Lower lobe of right lung (tissue), 2 donors: ENCODE measurements around the gene CYTH1. TPM values are rescaled to one million over a fixed set of nuclear protein-coding genes. Genes with fewer than 3 reads are reported as not detected.
A peak's percentile ranks its signal among the peaks of the same experiment; 100 is the strongest.

ENCODE experiments used
- ATAC-seq, 2 donors: fragments of 200-7000 bp; cut with Tn5 transposase; one replicate each; pipeline ENCODE4 v1.9.1; 2020 to 2022; ENCODE audit warnings: mild to moderate bottlenecking in 2 of 2, moderate library complexity in 2 of 2
- DNase-seq: peaks from one replicate; pipeline ENCODE4 v3.0.0-alpha.2; 2020
- H3K27ac ChIP-seq: fragments of 200-600 bp; one replicate; pipeline ENCODE4 v1.8.0; 2022
- H3K27me3 ChIP-seq: fragments of 200-600 bp; one replicate; pipeline ENCODE4 v1.8.0; 2022; ENCODE audit warnings: low read depth
- H3K36me3 ChIP-seq: fragments of 200-600 bp; one replicate; pipeline ENCODE4 v1.8.0; 2022; ENCODE audit warnings: mild to moderate bottlenecking
- H3K4me1 ChIP-seq: fragments of 200-600 bp; one replicate; pipeline ENCODE4 v1.8.0; 2022
- H3K4me3 ChIP-seq: fragments of 200-600 bp; one replicate; pipeline ENCODE4 v1.8.0; 2022; ENCODE audit warnings: mild to moderate bottlenecking
- H3K9me3 ChIP-seq: fragments of 200-600 bp; one replicate; pipeline ENCODE4 v1.8.0; 2022
- intact Hi-C: fragments of 100-400 bp; cut with DNase I; formaldehyde crosslinking; loops from one replicate; pipeline ENCODE4 v1.11.0; 2022
- total RNA-seq: library from RNA; stranded (reverse); fragmentation: NEBNext Ultra II Directional; extraction: Animal tissue kit (Norgen Biotek cat#: 25700); gene quantifications from one replicate; pipeline ENCODE4 v1.2.1, GENCODE V29; 2021
- TF ChIP-seq, protein P1 (sequence below): fragments of 200-600 bp; IDR thresholded peaks from one replicate; pipeline ENCODE4 v1.8.0; 2022; ENCODE audit warnings: antibody characterized with exemption, mild to moderate bottlenecking
- donor health status: DM: no; HTN: yes; CAD: no; lungs with severe emphysema.

CYTH1 gene
- total RNA-seq, 1 donor from 2014 or later, result 110 TPM

DNA sequence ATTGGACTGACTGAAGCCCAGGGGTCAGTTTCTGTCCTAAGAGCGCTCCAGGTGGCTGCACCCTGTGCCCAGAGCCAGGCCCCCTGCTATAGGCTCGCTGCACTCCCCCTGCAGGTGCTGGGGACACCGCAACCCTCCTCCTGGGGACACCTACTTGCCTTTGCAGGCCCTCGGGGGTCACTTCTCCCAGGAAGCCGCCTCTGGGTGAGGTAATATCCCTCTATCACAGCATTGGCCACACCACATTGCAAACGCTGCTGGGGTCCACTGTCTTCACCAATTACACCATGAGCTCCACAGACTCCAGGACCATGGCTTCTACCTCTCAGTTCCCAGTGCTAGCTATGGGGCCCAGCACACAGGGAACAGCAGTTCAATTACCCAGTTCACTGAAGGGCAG is 43.6 kb upstream of the CYTH1 start:
- H3K4me1 ChIP-seq, result peaks cover 10% of the 10 kb centered on the region
- ATAC-seq (no peak), DNase-seq (no peak)
- no peaks in the 10 kb centered on the region for H3K9me3 ChIP-seq
- no peak overlapping the region for H3K4me3 ChIP-seq
- intact Hi-C loops, result no loop called here
- H3K27ac ChIP-seq, result no peak overlapping the region
- TF ChIP-seq, protein P1, sequence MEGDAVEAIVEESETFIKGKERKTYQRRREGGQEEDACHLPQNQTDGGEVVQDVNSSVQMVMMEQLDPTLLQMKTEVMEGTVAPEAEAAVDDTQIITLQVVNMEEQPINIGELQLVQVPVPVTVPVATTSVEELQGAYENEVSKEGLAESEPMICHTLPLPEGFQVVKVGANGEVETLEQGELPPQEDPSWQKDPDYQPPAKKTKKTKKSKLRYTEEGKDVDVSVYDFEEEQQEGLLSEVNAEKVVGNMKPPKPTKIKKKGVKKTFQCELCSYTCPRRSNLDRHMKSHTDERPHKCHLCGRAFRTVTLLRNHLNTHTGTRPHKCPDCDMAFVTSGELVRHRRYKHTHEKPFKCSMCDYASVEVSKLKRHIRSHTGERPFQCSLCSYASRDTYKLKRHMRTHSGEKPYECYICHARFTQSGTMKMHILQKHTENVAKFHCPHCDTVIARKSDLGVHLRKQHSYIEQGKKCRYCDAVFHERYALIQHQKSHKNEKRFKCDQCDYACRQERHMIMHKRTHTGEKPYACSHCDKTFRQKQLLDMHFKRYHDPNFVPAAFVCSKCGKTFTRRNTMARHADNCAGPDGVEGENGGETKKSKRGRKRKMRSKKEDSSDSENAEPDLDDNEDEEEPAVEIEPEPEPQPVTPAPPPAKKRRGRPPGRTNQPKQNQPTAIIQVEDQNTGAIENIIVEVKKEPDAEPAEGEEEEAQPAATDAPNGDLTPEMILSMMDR, result no peak
- no peaks in the 10 kb centered on the region for H3K27me3 ChIP-seq
- H3K36me3 ChIP-seq, result peaks cover 100% of the 10 kb centered on the region

DNA sequence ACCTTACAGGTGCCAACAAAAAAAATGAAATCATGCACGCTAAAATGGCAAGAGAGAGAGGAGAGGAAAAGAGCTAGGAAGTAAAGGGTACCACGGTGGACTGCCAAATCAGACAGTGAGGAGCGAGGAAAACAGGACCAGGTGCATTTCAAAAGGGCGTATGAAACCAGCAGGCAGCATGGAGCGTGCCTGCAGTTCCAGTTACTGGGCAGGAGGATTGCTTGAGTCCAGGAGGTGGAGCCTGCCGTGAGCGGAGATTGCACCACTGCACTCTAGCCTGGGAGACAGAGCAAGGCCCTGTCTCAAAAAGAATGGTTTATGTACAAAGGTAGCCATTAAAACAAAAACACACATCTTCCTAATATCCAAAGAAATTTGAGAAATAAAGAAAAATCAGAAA is 42.2 kb upstream of the CYTH1 start:
- TF ChIP-seq, protein P1, result no peak
- H3K9me3 ChIP-seq, result no peaks in the 10 kb centered on the region
- H3K36me3 ChIP-seq, result peaks cover 100% of the 10 kb centered on the region
- intact Hi-C loops, result no loop called here
- peaks cover 17% of the 10 kb centered on the region for H3K4me1 ChIP-seq
- DNase-seq (no peak), ATAC-seq (no peak)
- H3K4me3 ChIP-seq, result no peak overlapping the region
- no peak overlapping the region for H3K27ac ChIP-seq
- H3K27me3 ChIP-seq, result no peaks in the 10 kb centered on the region

DNA sequence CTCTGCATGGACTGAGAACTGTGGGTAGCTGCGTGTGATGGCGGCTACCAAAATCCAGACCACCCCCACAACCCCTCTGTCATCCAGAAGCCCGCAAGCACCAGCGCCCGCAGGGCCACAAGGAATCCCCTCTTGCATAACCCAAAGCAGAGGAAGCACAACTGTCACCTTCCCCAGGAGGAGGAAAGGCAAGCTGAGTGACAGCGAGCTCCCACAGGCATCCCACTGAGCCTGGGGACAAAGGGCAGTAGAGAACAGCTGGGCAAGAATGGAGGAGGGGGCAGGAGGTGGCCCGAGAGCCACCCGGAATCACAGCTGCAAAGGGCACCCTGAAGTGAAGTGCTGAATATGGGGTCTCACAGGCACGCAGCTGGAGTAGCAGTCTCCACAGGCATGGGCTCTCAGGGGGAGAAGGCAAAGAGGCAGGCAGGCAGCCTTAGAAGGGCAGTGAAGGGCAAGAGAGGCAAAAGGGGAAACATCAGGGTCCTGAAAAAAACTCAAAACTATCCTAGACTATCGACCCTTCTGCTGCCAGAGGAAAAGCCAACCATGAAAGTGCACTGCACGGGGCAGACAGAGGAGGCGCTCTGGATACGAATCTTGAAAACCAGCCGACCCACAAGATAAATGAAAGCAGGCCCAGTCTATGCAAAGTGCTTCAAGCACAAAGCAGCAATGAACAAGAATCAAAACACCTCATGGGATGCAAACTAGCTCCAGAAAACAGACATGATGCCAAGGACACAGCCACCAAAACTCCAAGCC is 41.4 kb upstream of the CYTH1 start:
- H3K36me3 ChIP-seq, result peaks cover 100% of the 10 kb centered on the region
- DNase-seq (no peak), ATAC-seq (no peak)
- no peak overlapping the region for H3K4me3 ChIP-seq
- H3K27ac ChIP-seq, result no peak overlapping the region
- no peaks in the 10 kb centered on the region for H3K9me3 ChIP-seq
- peaks cover 22% of the 10 kb centered on the region for H3K4me1 ChIP-seq
- TF ChIP-seq, protein P1, result no peak
- no peaks in the 10 kb centered on the region for H3K27me3 ChIP-seq
- intact Hi-C loops, result no loop called here

DNA sequence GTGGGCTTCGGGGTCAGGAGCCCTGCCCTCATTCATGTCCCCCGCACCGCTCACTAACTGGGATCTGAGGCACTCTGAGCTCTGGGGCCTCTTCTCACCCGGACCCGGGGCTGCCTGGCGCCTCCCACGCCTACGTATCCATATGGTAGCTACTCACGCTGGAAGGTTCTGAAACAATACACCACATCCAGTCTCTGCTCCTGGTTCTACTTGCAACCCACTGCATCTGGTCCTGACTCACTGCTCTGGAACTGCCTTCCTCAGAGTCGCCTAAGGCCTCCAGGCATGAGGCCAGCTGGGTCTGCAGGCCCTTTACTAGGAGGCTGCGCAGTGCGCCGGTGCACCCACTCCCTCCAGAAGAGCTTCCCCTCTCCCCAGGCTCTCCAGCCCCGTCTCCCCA is 40.5 kb upstream of the CYTH1 start:
- H3K36me3 ChIP-seq, result peaks cover 100% of the 10 kb centered on the region
- peak; percentile 14 for DNase-seq
- TF ChIP-seq, protein P1, result no peak
- H3K4me3 ChIP-seq, result no peak overlapping the region
- no peaks in the 10 kb centered on the region for H3K9me3 ChIP-seq
- ATAC-seq, result no peak
- no peak overlapping the region for H3K27ac ChIP-seq
- no peaks in the 10 kb centered on the region for H3K27me3 ChIP-seq
- H3K4me1 ChIP-seq, result peaks cover 30% of the 10 kb centered on the region
- intact Hi-C loops, result no loop called here

DNA sequence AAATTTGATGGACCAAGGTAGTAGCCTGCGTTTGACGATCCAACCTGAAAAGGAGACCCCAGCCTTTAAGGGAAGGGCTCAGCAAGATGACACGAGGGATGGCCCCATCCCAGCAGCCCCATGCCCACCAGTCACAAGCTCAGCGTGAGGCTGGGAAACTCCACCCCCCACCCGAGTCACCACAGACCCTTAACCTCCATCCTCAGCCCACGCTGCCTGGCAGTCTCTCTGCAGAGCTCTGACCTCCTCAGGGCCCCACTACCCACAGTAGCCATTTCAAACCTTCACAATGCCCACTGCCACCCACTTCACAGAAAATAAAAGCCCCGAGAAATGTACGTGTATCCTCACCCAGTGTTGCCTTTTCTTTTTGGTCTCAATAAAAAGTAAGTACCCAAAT is 39.9 kb upstream of the CYTH1 start:
- Histone ChIP-seq H3K27ac (no peak overlapping the region), H3K36me3 (peaks cover 100% of the 10 kb centered on the region)
- DNase-seq, result peak; percentile 9

More for the DNA sequence above, 39.9 kb upstream of the CYTH1 start:
- intact Hi-C loops, result no loop called here
- Histone ChIP-seq H3K4me3 (no peak overlapping the region), H3K27me3 (no peaks in the 10 kb centered on the region), H3K9me3 (no peaks in the 10 kb centered on the region), H3K4me1 (peaks cover 28% of the 10 kb centered on the region)
- TF ChIP-seq, protein P1, result no peak
- ATAC-seq, result no peak
